ENCODE data around the gene POMT1.

DNA sequence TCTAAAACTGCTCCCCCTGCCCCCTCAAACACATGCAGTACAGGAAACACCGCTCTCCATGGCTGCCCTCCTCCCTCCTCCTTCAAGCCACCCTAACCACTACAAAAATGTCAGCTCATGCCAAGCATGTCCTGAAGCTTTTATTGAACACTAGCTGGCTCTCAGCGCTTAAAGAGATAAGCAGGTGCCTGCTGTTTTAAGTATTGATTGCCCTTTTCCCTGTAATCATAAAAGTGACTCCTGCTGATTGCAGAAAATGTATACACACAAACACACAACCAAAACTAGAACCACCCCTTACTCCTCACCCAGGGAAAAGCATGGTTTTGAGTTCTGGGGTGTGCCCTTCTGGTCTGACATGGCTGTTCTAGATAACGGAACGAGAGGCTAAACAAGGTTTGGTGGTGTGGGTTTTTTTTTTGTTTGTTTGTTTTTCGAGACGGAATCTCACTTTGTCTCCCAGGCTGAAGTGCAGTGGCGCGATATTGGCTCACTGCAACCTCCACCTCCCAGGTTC lies 32.1 kb downstream of the POMT1 start:
- no peak for TF ChIP-seq CEBPB (IDR thresholded peaks at IDR 0.05; ENCODE audit: low read depth, low read length)
- TF ChIP-seq, protein P1, sequence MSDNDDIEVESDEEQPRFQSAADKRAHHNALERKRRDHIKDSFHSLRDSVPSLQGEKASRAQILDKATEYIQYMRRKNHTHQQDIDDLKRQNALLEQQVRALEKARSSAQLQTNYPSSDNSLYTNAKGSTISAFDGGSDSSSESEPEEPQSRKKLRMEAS (IDR thresholded peaks at IDR 0.05), result no peak
- no peak for TF ChIP-seq POLR2AphosphoS5 (IDR thresholded peaks at IDR 0.05; ENCODE audit: low read depth, low read length)
- no peak for TF ChIP-seq RAD21 (IDR thresholded peaks at IDR 0.05 in 1 of 2, conservative IDR thresholded peaks at IDR 0.05 in 1 of 2; ENCODE audit: low read depth in 2 of 2, low read length in 2 of 2)
- no peak for TF ChIP-seq CHD1 (IDR thresholded peaks at IDR 0.05; ENCODE audit: low read depth, low read length)
- no peak for TF ChIP-seq POLR2A (IDR thresholded peaks at IDR 0.05; ENCODE audit: control extremely low read depth in 1 of 2, low read depth in 2 of 2, low read length in 2 of 2)
- TF ChIP-seq TAF1 (IDR thresholded peaks at IDR 0.05; ENCODE audit: low read depth, low read length), result no peak
- TF ChIP-seq EZH2 (IDR thresholded peaks at IDR 0.05; ENCODE audit: low read depth, low read length, severe bottlenecking), result no peak
- TF ChIP-seq, protein P2, sequence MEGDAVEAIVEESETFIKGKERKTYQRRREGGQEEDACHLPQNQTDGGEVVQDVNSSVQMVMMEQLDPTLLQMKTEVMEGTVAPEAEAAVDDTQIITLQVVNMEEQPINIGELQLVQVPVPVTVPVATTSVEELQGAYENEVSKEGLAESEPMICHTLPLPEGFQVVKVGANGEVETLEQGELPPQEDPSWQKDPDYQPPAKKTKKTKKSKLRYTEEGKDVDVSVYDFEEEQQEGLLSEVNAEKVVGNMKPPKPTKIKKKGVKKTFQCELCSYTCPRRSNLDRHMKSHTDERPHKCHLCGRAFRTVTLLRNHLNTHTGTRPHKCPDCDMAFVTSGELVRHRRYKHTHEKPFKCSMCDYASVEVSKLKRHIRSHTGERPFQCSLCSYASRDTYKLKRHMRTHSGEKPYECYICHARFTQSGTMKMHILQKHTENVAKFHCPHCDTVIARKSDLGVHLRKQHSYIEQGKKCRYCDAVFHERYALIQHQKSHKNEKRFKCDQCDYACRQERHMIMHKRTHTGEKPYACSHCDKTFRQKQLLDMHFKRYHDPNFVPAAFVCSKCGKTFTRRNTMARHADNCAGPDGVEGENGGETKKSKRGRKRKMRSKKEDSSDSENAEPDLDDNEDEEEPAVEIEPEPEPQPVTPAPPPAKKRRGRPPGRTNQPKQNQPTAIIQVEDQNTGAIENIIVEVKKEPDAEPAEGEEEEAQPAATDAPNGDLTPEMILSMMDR (IDR thresholded peaks at IDR 0.05; ENCODE audit: control extremely low read depth in 1 of 3, insufficient read depth in 1 of 3, low read depth in 1 of 3, low read length in 3 of 3), result no peak
- no peak for TF ChIP-seq CBX5 (IDR thresholded peaks at IDR 0.05; ENCODE audit: low read depth, low read length)
- no peak for TF ChIP-seq EP300 (IDR thresholded peaks at IDR 0.05; ENCODE audit: borderline replicate concordance in 1 of 2, low read depth in 2 of 2, low read length in 2 of 2)
- TF ChIP-seq TCF12 (IDR thresholded peaks at IDR 0.05; ENCODE audit: low read depth, low read length), result no peak
- TF ChIP-seq SUZ12 (IDR thresholded peaks at IDR 0.05; ENCODE audit: low read length), result no peak
- no peak for TF ChIP-seq SIN3A (conservative IDR thresholded peaks at IDR 0.05 in 1 of 2, IDR thresholded peaks at IDR 0.05 in 1 of 2; ENCODE audit: low read depth in 1 of 2, low read length in 2 of 2)
